ENCODE measurements around the gene BPIFB6. TPM values are rescaled to one million over a fixed set of nuclear protein-coding genes. Genes with fewer than 3 reads are reported as not detected.

BPIFB6 gene
- total RNA-seq, 4 donors from 2014 or later, result not detected

DNA sequence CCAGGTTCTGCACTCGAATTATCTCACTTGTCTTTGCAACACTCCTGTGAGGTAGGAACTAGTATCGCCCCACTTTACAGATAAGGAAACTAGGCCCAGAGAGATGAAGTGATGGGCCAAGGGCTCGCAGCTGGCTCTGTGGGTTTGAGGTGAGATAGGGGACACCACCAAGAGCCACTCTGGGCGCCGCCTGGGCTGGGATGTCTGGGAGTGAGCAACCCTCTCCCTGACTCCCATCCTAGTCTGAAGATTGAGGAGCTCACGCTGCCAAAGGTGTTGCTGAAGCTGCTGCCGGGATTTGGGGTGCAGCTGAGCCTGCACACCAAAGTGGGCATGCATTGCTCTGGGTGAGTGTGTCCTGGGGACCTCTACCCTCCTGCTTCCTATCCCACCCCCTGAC, 27.7 kb downstream of the BPIFB6 start:
- no peaks in the 10 kb centered on the region for H3K27me3 ChIP-seq
- DNase-seq, result no peak
- intact Hi-C loops (cut with DNase I; ENCODE audit: low total_unique reads) (no loop called here), in situ Hi-C loops (cut with MboI; ENCODE audit: low pct_ligation_motif_present in 1 of 4, low pct_unique_long_range_greater_than_20kb in 1 of 4, low sequenced_read_pairs in 3 of 4) (no loop called here)
- no peak overlapping the region for H3K4me3 ChIP-seq
- no peaks in the 10 kb centered on the region for H3K36me3 ChIP-seq
- H3K4me1 ChIP-seq, result no peaks in the 10 kb centered on the region
- TF ChIP-seq, protein P1, sequence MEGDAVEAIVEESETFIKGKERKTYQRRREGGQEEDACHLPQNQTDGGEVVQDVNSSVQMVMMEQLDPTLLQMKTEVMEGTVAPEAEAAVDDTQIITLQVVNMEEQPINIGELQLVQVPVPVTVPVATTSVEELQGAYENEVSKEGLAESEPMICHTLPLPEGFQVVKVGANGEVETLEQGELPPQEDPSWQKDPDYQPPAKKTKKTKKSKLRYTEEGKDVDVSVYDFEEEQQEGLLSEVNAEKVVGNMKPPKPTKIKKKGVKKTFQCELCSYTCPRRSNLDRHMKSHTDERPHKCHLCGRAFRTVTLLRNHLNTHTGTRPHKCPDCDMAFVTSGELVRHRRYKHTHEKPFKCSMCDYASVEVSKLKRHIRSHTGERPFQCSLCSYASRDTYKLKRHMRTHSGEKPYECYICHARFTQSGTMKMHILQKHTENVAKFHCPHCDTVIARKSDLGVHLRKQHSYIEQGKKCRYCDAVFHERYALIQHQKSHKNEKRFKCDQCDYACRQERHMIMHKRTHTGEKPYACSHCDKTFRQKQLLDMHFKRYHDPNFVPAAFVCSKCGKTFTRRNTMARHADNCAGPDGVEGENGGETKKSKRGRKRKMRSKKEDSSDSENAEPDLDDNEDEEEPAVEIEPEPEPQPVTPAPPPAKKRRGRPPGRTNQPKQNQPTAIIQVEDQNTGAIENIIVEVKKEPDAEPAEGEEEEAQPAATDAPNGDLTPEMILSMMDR (IDR thresholded peaks at IDR 0.05), result no peak
- no peak for TF ChIP-seq POLR2A (IDR thresholded peaks at IDR 0.05)
- TF ChIP-seq EP300 (IDR thresholded peaks at IDR 0.05; ENCODE audit: low read depth), result no peak
- no peak for TF ChIP-seq POLR2AphosphoS5 (IDR thresholded peaks at IDR 0.05)
- 81% methylated on average over 7 of the region's 7 CpGs; no CpG with 5 or more reads in 1 of the 2 donors for WGBS, 2 donors (ENCODE audit: low coverage in 1 of 2)
- H3K27ac ChIP-seq, result no peak overlapping the region
- no peaks in the 10 kb centered on the region for H3K9me3 ChIP-seq

- intact Hi-C loops (cut with DNase I; ENCODE audit: low total_unique reads), result no loop called here
- 85% methylated on average over 22 of the region's 22 CpGs; no CpG with 5 or more reads in 1 of the 2 donors for WGBS, 2 donors (ENCODE audit: low coverage in 1 of 2)
- Histone ChIP-seq H3K4me1 (no peaks in the 10 kb centered on the region), H3K27ac (no peak overlapping the region), H3K4me3 (no peak overlapping the region), H3K36me3 (no peaks in the 10 kb centered on the region), H3K9me3 (no peaks in the 10 kb centered on the region), H3K27me3 (no peaks in the 10 kb centered on the region)
- in situ Hi-C loops (cut with MboI; ENCODE audit: low pct_ligation_motif_present in 1 of 4, low pct_unique_long_range_greater_than_20kb in 1 of 4, low sequenced_read_pairs in 3 of 4), result no loop called here
- TF ChIP-seq, protein P1 (IDR thresholded peaks at IDR 0.05), result no peak
- no peak for DNase-seq
Measured at GRCh38 chr20:33059741-33060390, 28.4 kb downstream of the BPIFB6 start.

GRCh38 chr20:33061658-33062028, 30.2 kb downstream of the BPIFB6 start:
- in situ Hi-C loops (cut with MboI; ENCODE audit: low pct_ligation_motif_present in 1 of 4, low pct_unique_long_range_greater_than_20kb in 1 of 4, low sequenced_read_pairs in 3 of 4), result no loop called here
- Histone ChIP-seq H3K36me3 (no peaks in the 10 kb centered on the region), H3K27me3 (no peaks in the 10 kb centered on the region), H3K4me3 (no peak overlapping the region), H3K4me1 (no peaks in the 10 kb centered on the region), H3K27ac (no peak overlapping the region), H3K9me3 (no peaks in the 10 kb centered on the region)
- TF ChIP-seq POLR2AphosphoS5 (IDR thresholded peaks at IDR 0.05) (no peak), EP300 (IDR thresholded peaks at IDR 0.05; ENCODE audit: low read depth) (no peak), POLR2A (IDR thresholded peaks at IDR 0.05) (no peak)
- TF ChIP-seq, protein P1 (IDR thresholded peaks at IDR 0.05), result no peak
- WGBS, 2 donors (ENCODE audit: low coverage in 1 of 2), result 85% methylated on average over 14 of the region's 14 CpGs; no CpG with 5 or more reads in 1 of the 2 donors
- no peak for DNase-seq
- intact Hi-C loops (cut with DNase I; ENCODE audit: low total_unique reads), result no loop called here

DNA sequence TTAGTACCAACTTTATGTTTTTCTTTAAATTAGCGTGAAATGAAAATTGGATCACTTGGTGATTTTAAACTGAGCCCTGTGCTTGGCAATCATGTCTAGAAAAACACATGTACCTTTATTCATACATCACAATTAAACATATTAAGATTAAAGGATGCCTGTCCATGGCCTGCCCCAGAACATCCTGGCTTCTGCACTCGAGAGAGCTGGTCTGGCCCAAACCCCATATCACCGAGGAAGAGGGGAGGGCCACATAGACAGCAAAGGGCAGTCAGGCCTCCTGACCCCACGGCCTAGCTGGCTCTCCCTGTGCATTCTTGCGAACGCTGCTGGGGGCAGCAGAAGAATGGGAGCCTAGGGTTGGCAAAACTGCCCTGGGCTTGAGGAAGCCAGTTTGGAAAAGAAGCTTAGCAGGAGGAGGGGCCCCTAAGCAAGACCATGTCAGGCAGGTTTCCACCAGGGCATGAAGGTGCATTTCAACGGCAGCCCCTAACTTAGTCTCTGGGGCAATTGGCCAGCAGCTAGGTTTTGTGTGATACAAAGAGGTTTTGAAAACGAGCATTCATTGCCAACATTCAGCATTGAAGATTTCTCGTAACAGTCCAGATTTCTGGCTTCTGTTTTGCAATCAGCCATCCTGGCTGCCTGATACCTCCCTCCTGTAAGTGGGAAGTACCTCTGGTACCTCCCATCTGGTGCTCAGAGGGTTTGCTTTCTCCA, 30.8 kb downstream of the BPIFB6 start:
- H3K4me1 ChIP-seq, result no peaks in the 10 kb centered on the region
- in situ Hi-C loops (cut with MboI; ENCODE audit: low pct_ligation_motif_present in 1 of 4, low pct_unique_long_range_greater_than_20kb in 1 of 4, low sequenced_read_pairs in 3 of 4), result no loop called here
- intact Hi-C loops (cut with DNase I; ENCODE audit: low total_unique reads), result no loop called here
- TF ChIP-seq POLR2AphosphoS5 (IDR thresholded peaks at IDR 0.05) (no peak), EP300 (IDR thresholded peaks at IDR 0.05; ENCODE audit: low read depth) (no peak), POLR2A (IDR thresholded peaks at IDR 0.05) (no peak)
- TF ChIP-seq, protein P1 (IDR thresholded peaks at IDR 0.05), result no peak
- 59 to 78% methylated on average over 1 to 9 of the region's 9 CpGs for WGBS, 2 donors (ENCODE audit: low coverage in 1 of 2)
- H3K27me3 ChIP-seq, result no peaks in the 10 kb centered on the region
- no peak for DNase-seq
- no peaks in the 10 kb centered on the region for H3K36me3 ChIP-seq
- no peak overlapping the region for H3K4me3 ChIP-seq
- H3K9me3 ChIP-seq, result no peaks in the 10 kb centered on the region
- no peak overlapping the region for H3K27ac ChIP-seq

Data from transverse colon (tissue), 4 donors.